Omental fat pad (tissue), 4 donors: ENCODE measurements around the gene ALDH3B1. TPM values are rescaled to one million over a fixed set of nuclear protein-coding genes. Genes with fewer than 3 reads are reported as not detected.

Experiments
- ATAC-seq: fragments of 150-250 bp; one replicate; pipeline ENCODE4 v1.9.1; 2016; ENCODE audit warnings: mild to moderate bottlenecking, moderate library complexity; ENCODE audit not compliant: low FRiP score
- DNase-seq: peaks from one replicate; pipeline ENCODE4 v3.0.0-alpha.2; 2019; ENCODE audit warnings: low spot score
- total RNA-seq, 4 donors: library from RNA; depleted of rRNA; stranded (reverse); fragments of >200 nt; gene quantifications; one replicate each; pipeline ENCODE4 v1.1.0, GENCODE V29; 2016
- TF ChIP-seq, protein P1 (sequence below), 3 donors: fragments of 450-650 bp; IDR thresholded peaks; one replicate each; pipeline ENCODE4 v1.5.1; 2016 to 2017; ENCODE audit warnings: antibody characterized with exemption in 3 of 3, mild to moderate bottlenecking in 3 of 3, moderate library complexity in 2 of 3

Gene ALDH3B1
- total RNA-seq, 4 donors from 2014 or later = 20.5 to 90.8 (median 30.9) TPM

DNA sequence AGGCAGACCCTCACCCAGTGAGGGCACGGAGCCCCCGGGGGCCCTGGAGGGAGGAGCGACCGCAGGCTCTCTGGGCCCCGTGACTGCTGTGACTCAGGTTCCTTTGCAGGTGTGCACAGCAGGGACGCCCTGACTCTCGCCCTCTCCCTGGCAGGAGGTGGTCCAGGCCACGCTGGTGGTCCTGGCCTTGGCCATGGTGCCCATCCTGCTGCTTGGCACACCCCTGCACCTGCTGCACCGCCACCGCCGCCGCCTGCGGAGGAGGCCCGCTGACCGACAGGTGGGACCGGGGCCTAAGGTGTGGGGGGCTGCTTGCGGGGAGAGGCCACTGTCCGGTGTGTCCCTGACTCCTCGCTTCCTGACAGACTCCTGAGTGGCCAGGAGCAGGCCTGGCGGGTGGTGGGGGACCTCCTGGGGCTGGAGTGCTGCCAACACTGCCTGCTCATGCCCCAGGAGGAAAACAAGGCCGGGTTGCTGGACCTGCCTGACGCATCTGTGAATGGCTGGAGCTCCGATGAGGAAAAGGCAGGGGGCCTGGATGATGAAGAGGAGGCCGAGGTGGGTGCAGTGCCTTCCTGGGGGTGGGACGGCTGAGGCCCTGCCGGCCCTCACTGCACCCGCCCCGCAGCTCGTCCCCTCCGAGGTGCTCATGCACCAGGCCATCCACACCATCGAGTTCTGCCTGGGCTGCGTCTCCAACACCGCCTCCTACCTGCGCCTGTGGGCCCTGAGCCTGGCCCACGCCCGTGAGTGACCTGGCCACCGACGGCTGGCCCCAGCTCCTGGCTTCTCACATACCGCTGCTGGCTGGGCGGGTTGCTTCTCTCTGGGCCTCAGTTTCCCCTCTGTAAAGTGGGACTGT lies 39.6 kb downstream of the ALDH3B1 start:
- no peak for ATAC-seq
- TF ChIP-seq, protein P1, sequence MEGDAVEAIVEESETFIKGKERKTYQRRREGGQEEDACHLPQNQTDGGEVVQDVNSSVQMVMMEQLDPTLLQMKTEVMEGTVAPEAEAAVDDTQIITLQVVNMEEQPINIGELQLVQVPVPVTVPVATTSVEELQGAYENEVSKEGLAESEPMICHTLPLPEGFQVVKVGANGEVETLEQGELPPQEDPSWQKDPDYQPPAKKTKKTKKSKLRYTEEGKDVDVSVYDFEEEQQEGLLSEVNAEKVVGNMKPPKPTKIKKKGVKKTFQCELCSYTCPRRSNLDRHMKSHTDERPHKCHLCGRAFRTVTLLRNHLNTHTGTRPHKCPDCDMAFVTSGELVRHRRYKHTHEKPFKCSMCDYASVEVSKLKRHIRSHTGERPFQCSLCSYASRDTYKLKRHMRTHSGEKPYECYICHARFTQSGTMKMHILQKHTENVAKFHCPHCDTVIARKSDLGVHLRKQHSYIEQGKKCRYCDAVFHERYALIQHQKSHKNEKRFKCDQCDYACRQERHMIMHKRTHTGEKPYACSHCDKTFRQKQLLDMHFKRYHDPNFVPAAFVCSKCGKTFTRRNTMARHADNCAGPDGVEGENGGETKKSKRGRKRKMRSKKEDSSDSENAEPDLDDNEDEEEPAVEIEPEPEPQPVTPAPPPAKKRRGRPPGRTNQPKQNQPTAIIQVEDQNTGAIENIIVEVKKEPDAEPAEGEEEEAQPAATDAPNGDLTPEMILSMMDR (IDR thresholded peaks at IDR 0.05) = no peak
- DNase-seq = no peak

DNA sequence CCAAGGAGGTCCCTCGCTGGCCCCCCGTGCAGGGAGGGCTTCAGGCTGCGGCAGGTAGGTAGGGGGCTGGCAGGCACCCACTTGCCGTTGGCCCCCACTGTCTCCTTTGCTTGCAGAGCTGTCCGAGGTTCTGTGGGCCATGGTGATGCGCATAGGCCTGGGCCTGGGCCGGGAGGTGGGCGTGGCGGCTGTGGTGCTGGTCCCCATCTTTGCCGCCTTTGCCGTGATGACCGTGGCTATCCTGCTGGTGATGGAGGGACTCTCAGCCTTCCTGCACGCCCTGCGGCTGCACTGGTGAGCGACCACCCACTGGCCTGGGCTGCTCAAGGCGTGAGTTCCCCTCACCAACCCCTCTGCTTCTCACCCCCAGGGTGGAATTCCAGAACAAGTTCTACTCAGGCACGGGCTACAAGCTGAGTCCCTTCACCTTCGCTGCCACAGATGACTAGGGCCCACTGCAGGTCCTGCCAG lies 40.3 kb downstream of the ALDH3B1 start:
- TF ChIP-seq, protein P1 (IDR thresholded peaks at IDR 0.05) = no peak
- DNase-seq (no peak), ATAC-seq (no peak)

DNA sequence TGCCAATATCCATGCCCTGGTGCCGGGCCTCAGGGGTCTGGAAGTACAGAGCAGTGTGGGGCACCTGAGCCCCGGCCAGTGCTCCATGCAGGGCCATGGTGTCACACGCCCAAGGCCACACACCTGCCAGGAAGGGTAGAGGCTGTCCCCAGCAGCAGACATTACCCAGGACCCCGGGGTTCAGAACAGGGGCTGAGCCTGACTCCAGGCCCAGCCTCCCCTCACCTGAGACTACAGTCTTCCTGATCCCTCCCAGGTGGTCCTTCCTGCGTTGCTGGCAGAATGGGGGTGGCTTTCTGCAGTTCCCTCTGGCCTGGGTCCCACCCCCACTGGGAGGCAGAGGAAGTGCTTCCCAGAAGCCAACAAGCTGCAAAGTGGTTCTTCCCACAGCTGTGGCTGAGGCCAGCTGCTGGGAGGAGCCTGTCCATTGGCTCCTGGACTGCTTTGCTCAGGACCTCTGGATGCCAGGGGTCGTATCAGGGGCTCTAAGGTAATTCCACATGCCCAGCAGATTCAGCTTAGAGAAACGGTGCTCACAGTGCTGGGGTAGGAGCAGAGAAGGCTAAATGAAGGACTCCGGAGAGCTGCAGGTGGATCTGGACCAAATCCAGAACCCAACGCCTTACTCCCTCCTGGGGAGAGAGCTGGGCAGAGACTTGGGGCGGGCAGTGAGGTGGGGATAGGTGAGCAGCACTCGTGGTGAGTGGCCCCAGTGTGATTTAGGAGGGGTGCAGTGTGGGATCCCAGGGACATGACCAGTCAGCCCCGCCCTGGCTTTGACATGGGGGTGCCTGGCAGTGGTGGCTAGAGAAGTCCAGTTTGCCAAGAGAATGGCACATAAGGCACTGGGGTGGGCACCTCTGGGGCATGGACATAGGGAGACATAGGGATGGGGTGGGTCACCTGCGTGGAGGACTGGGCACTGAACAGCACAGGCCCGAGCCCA lies 41.3 kb downstream of the ALDH3B1 start:
- DNase-seq (no peak), ATAC-seq (no peak)
- TF ChIP-seq, protein P1 (IDR thresholded peaks at IDR 0.05) = no peak

DNA sequence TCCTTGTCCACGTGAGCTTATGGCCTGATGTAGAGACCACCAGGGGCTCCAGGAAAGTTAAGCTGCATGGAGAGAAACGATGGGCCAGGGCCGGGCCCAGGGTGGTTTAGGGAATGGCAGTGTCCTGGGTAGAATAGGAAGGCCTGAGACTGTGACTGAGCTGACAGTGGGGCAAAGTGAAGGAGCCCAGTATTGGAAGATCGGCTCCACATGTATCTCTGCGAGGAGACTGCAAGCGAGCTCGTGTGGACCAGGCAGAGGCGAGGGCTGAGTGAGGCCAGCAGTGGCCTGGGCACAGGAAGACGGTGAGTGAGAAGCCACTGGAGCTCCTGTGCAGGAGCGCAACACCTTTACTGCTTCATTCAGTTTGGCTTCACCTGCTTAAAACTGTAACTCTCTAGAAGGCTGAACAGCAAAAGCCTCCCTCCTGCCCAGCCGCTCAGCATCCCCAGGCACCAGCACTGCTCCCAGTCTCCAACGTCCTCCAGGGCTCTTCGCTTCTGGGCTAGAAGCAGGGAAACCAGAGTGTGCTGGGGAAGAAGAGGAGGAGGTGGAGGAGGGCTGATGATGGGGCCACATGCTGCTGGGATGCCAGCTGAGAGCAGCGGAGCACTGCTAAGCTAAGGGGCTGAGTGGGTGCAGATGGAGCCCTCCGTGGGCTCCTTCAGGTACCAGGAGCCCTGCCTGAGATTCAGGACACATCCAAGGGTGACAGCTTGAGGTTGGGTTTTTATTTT lies 42.2 kb downstream of the ALDH3B1 start:
- ATAC-seq (no peak), DNase-seq (no peak)
- TF ChIP-seq, protein P1 (IDR thresholded peaks at IDR 0.05) = no peak

GRCh38 chr11:68053117-68053516 lies 43.0 kb downstream of the ALDH3B1 start:
- ATAC-seq (no peak), DNase-seq (no peak)
- TF ChIP-seq, protein P1 (IDR thresholded peaks at IDR 0.05) = no peak

- ATAC-seq = no peak
- TF ChIP-seq, protein P1 (IDR thresholded peaks at IDR 0.05) = no peak
- no peak for DNase-seq
Observed at GRCh38 chr11:68053981-68054812, 44.1 kb downstream of the ALDH3B1 start.
